ENCODE data around the gene MTRR. TPM values are rescaled to one million over a fixed set of nuclear protein-coding genes. Genes with fewer than 3 reads are reported as not detected.

Gene MTRR
- total and polyA plus RNA-seq, 9 donors: 21.8 to 65.9 (median 42.5) TPM

DNA sequence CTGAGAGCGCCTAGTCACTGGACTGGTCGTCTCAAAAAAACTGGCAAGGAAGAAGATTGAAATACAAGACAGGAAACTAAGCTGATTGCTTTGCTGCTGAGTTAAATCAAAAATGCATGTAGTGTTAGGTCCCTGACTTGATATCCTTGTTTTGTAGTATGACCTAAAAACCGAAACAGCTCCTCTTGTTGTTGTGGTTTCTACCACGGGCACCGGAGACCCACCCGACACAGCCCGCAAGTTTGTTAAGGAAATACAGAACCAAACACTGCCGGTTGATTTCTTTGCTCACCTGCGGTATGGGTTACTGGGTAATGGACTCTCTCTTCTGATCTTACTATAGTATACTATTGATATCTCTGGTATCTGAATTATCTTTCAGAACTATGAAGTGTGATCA, 4.3 kb downstream of the MTRR start:
- Histone ChIP-seq H3K4me3 (no peak overlapping the region), H3K9me3 (no peaks in the 10 kb centered on the region), H3K27ac (no peak overlapping the region), H3K27me3 (no peaks in the 10 kb centered on the region), H3K4me1 (ENCODE audit: insufficient read depth) (peaks cover 5% of the 10 kb centered on the region), H3K36me3 (no peaks in the 10 kb centered on the region)
- TF ChIP-seq POLR2A (IDR thresholded peaks at IDR 0.05): no peak
- TF ChIP-seq, protein P1, sequence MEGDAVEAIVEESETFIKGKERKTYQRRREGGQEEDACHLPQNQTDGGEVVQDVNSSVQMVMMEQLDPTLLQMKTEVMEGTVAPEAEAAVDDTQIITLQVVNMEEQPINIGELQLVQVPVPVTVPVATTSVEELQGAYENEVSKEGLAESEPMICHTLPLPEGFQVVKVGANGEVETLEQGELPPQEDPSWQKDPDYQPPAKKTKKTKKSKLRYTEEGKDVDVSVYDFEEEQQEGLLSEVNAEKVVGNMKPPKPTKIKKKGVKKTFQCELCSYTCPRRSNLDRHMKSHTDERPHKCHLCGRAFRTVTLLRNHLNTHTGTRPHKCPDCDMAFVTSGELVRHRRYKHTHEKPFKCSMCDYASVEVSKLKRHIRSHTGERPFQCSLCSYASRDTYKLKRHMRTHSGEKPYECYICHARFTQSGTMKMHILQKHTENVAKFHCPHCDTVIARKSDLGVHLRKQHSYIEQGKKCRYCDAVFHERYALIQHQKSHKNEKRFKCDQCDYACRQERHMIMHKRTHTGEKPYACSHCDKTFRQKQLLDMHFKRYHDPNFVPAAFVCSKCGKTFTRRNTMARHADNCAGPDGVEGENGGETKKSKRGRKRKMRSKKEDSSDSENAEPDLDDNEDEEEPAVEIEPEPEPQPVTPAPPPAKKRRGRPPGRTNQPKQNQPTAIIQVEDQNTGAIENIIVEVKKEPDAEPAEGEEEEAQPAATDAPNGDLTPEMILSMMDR (IDR thresholded peaks at IDR 0.05): no peak
- no peak for TF ChIP-seq EP300 (IDR thresholded peaks at IDR 0.05)
- DNase-seq: no peak
- WGBS, 3 donors: 88 to 94% (median 91%) methylated on average over 9 of the region's 9 CpGs
- intact Hi-C loops (cut with DNase I): no loop called here

DNA sequence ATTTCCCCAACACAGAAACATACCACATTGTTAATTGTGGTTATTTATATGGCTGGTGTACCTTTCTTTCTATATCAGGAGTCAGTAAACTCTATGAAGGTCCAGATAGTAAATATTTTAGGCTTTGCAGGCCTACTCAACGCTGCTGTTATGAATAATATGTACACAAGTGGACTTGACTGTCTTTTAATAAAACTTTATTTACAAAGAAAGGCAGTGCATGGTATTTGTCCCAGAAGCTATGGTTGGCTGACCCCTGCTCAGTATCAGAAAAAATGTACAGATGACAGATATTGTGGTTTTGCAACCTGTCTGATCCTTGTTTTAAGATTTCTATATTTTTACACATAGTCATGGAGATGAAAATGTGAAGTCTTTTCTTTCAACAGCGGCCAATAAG, 5.7 kb downstream of the MTRR start:
- intact Hi-C loops (cut with DNase I): no loop called here
- peaks cover 5% of the 10 kb centered on the region for H3K4me1 ChIP-seq (ENCODE audit: insufficient read depth)

DNA sequence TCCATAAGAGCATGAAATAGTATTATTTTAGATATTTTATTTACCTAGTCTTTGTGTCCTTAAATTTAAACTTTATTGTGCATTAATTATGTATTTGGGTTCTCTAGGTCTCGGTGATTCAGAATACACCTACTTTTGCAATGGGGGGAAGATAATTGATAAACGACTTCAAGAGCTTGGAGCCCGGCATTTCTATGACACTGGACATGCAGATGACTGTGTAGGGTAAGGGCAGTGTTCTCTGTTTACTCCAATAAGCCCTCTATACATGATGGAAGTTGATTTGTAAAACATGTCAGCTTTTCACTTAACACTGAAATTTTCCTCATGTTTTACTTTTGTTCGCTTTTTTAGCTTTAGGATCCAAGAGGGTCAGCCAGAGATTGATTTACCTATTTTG, 6.2 kb downstream of the MTRR start:
- H3K36me3 ChIP-seq: no peaks in the 10 kb centered on the region
- intact Hi-C loops (cut with DNase I): no loop called here
- WGBS, 3 donors: 94 to 95% (median 94%) methylated on average over 4 of the region's 4 CpGs
- no peak for DNase-seq
- no peaks in the 10 kb centered on the region for H3K27me3 ChIP-seq
- no peaks in the 10 kb centered on the region for H3K9me3 ChIP-seq
- TF ChIP-seq EP300 (IDR thresholded peaks at IDR 0.05): no peak
- TF ChIP-seq, protein P1 (IDR thresholded peaks at IDR 0.05): no peak
- peaks cover 5% of the 10 kb centered on the region for H3K4me1 ChIP-seq (ENCODE audit: insufficient read depth)
- H3K27ac ChIP-seq: no peak overlapping the region
- no peak overlapping the region for H3K4me3 ChIP-seq

More for the DNA sequence above, 5.7 kb downstream of the MTRR start:
- 96 to 100% (median 98%) methylated on average over 2 of the region's 2 CpGs for WGBS, 3 donors
- H3K4me3 ChIP-seq: no peak overlapping the region
- no peak overlapping the region for H3K27ac ChIP-seq
- TF ChIP-seq, protein P1 (IDR thresholded peaks at IDR 0.05): no peak
- TF ChIP-seq EP300 (IDR thresholded peaks at IDR 0.05) (no peak), POLR2A (IDR thresholded peaks at IDR 0.05) (no peak)
- H3K36me3 ChIP-seq: no peaks in the 10 kb centered on the region
- no peaks in the 10 kb centered on the region for H3K27me3 ChIP-seq
- H3K9me3 ChIP-seq: no peaks in the 10 kb centered on the region
- no peak for DNase-seq

DNA sequence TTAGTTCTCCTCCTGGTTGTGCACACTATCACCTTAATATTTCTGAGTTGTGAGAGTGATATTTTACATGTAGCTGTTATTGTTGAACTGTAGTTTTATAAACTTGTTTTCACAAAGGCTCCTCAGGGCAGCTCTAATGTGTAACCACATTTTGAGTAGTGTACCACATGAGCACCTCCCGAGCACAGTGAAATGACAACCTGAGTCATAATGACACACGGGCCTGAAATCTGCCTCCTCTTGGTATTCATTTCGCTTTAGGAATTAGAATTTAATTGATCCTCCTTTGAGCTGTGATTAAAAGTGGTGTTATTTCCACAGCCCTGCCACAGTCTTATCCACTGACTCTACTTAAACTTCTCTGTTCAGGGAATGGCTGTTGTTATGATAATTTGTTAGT, 7.9 kb downstream of the MTRR start:
- Histone ChIP-seq H3K4me3 (no peak overlapping the region), H3K27ac (no peak overlapping the region), H3K4me1 (ENCODE audit: insufficient read depth) (peaks cover 2% of the 10 kb centered on the region), H3K9me3 (no peaks in the 10 kb centered on the region), H3K36me3 (no peaks in the 10 kb centered on the region), H3K27me3 (no peaks in the 10 kb centered on the region)
- TF ChIP-seq POLR2A (IDR thresholded peaks at IDR 0.05) (no peak), EP300 (IDR thresholded peaks at IDR 0.05) (no peak)
- TF ChIP-seq, protein P1 (IDR thresholded peaks at IDR 0.05): no peak
- 84 to 89% (median 85%) methylated on average over 3 of the region's 3 CpGs for WGBS, 3 donors
- no peak for DNase-seq
- intact Hi-C loops (cut with DNase I): no loop called here

DNA sequence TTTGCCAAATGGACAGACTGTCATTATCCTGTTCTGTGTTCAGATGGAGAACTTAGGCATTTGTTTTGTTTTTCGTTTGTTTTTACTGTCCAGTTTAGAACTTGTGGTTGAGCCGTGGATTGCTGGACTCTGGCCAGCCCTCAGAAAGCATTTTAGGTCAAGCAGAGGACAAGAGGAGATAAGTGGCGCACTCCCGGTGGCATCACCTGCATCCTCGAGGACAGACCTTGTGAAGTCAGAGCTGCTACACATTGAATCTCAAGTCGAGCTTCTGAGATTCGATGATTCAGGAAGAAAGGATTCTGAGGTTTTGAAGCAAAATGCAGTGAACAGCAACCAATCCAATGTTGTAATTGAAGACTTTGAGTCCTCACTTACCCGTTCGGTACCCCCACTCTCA, 8.9 kb downstream of the MTRR start:
- no peak for DNase-seq
- no peak overlapping the region for H3K4me3 ChIP-seq
- WGBS, 3 donors: 48 to 69% (median 50%) methylated on average over 9 of the region's 9 CpGs
- H3K4me1 ChIP-seq (ENCODE audit: insufficient read depth): peaks cover 2% of the 10 kb centered on the region
- intact Hi-C loops (cut with DNase I): no loop called here
- no peaks in the 10 kb centered on the region for H3K9me3 ChIP-seq
- TF ChIP-seq, protein P1 (IDR thresholded peaks at IDR 0.05): no peak
- TF ChIP-seq POLR2A (IDR thresholded peaks at IDR 0.05) (no peak), EP300 (IDR thresholded peaks at IDR 0.05) (no peak)
- no peak overlapping the region for H3K27ac ChIP-seq
- no peaks in the 10 kb centered on the region for H3K36me3 ChIP-seq
- H3K27me3 ChIP-seq: no peaks in the 10 kb centered on the region

All from ovary (tissue), 9 donors.